COLO829 (cell line): ENCODE results near the gene HLA-A.

ENCODE experiments used
- DNase-seq: peaks from one replicate; pipeline ENCODE4 v3.0.0; 2012; ENCODE audit warnings: low spot score

The HLA-A gene

GRCh38 chr6:29990931-29991330 lies 48.6 kb downstream of the HLA-A start:
- no peak for DNase-seq

GRCh38 chr6:29992807-29993206 lies 50.5 kb downstream of the HLA-A start:
- DNase-seq = no peak

- no peak for DNase-seq
Observed at GRCh38 chr6:29994826-29995225, 52.5 kb downstream of the HLA-A start.

- no peak for DNase-seq
Observed at GRCh38 chr6:29995340-29995777, 53.0 kb downstream of the HLA-A start.
